DOHH2 (cell line): Measurements from ENCODE around the gene NBAS.
"Not testable (repeated sequence)": the region's sequence is repeated elsewhere in the genome, so short reads cannot be mapped to it uniquely, and the experiment has no call there.

Experiments used
- EZH2phosphoT487 ChIP-seq: fragments of 200-600 bp; sonication (generic); IDR thresholded peaks from 2 replicates; pipeline ENCODE4 v1.6.1; 2017; ENCODE audit warnings: borderline replicate concordance, mild to moderate bottlenecking, antibody characterized with exemption, low read length, moderate library complexity, mixed read lengths
- TF ChIP-seq, protein P1 (sequence below): fragments of 200-600 bp; sonication (generic); IDR thresholded peaks from one replicate; pipeline ENCODE4 v1.5.1; 2014; ENCODE audit warnings: antibody characterized with exemption, mild to moderate bottlenecking, low read depth, low read length; ENCODE audit not compliant: poor library complexity, severe bottlenecking

DNA sequence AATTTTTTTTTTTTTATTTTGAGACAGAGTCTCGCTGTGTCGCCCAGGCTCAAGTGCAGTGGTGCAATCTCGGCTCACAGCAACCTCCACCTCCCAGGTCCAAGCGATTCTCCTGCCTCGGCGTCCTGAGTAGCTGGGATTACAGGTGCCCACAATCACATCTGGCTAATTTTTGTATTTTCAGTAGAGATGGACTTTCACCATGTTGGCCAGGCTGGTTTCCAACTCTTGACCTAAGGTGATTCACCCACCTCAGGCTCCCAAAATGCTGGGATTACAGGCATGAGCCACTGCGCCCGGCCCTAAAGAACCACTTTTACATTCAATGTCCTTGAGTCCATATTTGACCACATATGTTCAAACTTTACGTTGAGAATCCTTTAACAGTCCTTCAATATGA is 156.6 kb downstream of the NBAS start:
- TF ChIP-seq, protein P1, sequence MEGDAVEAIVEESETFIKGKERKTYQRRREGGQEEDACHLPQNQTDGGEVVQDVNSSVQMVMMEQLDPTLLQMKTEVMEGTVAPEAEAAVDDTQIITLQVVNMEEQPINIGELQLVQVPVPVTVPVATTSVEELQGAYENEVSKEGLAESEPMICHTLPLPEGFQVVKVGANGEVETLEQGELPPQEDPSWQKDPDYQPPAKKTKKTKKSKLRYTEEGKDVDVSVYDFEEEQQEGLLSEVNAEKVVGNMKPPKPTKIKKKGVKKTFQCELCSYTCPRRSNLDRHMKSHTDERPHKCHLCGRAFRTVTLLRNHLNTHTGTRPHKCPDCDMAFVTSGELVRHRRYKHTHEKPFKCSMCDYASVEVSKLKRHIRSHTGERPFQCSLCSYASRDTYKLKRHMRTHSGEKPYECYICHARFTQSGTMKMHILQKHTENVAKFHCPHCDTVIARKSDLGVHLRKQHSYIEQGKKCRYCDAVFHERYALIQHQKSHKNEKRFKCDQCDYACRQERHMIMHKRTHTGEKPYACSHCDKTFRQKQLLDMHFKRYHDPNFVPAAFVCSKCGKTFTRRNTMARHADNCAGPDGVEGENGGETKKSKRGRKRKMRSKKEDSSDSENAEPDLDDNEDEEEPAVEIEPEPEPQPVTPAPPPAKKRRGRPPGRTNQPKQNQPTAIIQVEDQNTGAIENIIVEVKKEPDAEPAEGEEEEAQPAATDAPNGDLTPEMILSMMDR: not testable (repeated sequence)
- TF ChIP-seq EZH2phosphoT487: not testable (repeated sequence)
